ENCODE results near the gene PSD2.

PSD2 gene

DNA sequence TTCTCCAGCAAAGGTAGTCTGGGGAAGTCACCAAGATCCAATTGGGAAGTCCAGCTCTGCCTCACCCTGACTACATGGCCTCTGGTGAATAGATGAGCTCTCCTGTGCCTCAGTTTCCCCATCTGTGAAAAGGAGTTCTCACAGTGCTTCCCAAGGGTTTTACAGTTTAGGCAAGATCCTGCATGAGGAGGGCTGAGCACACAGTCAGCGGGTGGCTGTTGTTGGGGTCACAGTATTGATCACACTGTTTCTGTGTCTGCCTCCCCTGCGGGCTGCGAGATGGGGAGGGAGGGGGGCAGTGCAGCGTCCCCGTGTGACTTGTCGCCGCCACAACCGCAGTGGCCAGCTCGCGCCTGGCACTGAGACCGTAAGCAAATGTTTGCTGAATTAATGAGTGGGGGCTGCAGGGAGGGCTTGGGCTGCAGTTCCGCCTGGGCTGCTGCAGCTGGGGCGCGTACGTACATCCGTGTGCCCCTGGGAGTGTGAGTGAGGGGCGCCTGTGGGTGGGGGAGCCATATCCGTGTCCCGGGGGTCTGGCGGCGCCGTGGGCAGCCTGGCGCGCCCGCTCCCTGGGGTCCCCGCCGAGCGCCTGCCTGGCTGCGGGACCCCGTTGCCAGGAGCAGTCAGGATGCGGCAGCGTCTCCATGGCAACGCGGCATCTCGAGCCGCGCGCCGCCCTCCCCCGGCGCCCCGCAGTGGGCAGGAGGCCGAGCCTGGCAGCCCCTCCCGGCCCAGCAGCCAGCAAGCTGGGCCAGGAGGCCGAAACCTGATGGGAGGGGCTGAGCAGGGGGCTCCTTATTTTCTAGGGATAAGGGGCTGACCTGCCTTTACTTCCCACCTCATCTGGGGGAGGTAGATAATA is 31.4 kb upstream of the PSD2 start:
- no peak for DNase-seq

GRCh38 chr5:139764886-139765408 is 30.7 kb upstream of the PSD2 start:
- no peak for DNase-seq

- DNase-seq: no peak
These were observed 30.0 kb upstream of the PSD2 start for GRCh38 chr5:139765409-139766217.

GRCh38 chr5:139767960-139768359 is 27.6 kb upstream of the PSD2 start:
- no peak for DNase-seq

- DNase-seq: no peak
These were observed 26.7 kb upstream of the PSD2 start for GRCh38 chr5:139768807-139769465.

- DNase-seq: no peak
These were observed 26.1 kb upstream of the PSD2 start for GRCh38 chr5:139769477-139769876.

GRCh38 chr5:139770722-139771121 is 24.9 kb upstream of the PSD2 start:
- DNase-seq: no peak

DNA sequence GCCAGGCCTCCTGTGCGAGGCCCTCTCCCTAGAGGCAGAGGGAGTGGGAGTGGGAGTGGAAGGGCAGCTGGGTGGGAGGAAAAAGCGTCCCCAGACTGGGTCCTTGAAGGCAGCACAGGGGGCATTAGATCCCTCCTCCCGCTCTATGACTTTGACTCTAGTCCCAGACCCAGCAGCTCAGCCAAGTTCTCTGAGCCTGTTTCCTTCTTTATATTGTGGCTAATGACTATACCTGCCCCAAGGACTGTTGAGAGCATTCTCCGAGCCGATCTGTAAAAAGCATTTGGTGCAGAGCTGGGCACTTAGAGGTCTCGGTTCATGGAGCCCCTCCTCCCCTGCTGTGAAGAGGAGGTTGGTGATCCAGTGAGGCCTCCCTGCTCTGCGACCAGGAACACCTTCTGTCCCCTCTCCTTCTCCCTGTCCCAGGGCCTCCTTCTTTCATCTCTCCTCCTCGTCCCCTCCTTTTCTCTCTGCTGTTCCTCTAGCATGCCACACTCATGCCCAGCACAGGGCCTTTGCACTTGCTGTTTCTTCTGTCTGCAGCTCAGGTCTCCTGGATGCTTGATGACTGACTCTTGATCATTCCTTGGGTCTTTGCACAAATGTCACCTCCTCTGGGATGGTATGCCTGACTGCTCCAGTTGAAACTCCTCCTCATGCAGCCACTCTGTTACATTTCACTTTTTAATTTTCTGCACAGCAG is 23.4 kb upstream of the PSD2 start:
- no peak for DNase-seq

DNA sequence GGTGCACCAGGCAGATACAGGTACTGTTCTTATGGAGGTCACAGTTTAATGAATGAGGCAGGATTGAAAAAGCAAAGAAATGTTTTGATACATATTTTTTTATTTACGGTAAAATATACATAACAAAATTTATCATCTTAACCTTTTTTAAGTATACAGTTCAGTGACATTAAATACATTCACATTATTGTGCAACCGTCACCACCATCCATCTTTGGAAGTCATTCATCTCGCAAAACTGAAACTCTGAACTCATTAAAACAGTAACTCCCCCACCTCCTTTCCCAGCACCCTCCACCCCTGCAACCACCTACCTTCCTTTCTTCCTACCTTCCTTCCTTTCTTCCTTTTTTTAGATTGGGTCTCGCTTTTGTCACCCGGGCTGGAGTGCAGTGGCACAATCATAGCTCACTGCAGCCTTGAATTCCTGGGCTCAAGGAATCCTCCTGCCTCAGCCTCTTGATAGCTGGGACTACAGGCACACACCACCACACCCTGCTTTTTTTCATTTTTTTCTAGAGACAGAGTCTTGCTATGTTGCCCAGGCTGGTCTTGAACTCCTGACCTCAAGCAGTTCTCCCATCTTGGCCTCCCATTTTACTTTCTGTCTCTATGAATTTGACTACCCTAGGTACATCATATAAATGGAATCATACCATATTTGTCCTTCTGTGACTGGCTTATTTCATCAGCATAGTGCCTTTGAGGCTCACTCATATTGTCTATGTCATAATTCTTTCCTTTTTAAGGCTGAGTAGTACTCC is 22.5 kb upstream of the PSD2 start:
- no peak for DNase-seq

- DNase-seq: no peak
These were observed 20.5 kb upstream of the PSD2 start for GRCh38 chr5:139774980-139775661.

DNA sequence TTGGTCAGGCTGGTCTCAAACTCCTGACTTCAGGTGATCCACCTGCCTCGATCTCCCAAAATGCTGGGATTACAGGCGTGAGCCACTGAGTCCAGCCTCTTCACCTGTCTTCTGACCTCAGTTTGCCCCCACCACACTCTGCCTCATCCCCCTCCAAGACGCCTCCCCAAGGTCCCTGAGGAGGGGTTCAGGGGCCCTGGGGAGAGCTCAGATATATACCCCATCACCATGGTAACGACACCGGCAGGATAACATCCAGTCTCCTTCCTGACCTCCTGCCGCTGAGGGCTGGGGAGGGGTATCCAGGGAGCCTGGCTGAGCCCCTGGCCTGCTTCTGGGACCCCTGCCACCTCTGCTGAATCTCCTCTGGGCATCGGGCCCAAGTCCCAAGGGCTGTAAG is 19.7 kb upstream of the PSD2 start:
- no peak for DNase-seq

- DNase-seq: no peak
These were observed 18.7 kb upstream of the PSD2 start for GRCh38 chr5:139776861-139777260.

DNA sequence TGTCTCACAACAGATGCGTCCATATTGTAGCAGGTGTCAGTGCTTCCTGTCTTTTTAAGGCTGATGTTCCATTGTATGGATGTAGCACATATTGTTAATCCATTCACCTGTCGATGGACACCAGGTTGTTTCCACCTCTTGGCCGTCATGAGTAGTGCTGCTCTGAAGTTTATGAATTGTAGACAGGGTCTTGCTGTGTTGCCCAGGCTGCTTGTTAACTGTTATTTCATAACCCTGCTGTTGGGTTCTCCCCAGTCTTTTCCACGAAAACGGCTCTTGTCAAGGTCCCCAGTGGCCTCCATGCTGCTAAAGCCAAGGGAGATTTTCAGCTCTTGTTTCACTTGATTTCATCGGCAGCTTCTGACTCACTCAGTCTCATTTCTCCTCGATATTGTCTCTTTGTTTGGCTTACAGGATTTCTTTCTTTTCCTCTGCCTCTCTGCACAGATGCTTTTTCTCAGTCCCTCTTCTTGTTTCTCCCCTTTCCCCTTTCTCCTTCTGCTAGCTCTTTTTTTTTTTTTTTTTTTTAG is 12.1 kb upstream of the PSD2 start:
- DNase-seq: no peak

DNA sequence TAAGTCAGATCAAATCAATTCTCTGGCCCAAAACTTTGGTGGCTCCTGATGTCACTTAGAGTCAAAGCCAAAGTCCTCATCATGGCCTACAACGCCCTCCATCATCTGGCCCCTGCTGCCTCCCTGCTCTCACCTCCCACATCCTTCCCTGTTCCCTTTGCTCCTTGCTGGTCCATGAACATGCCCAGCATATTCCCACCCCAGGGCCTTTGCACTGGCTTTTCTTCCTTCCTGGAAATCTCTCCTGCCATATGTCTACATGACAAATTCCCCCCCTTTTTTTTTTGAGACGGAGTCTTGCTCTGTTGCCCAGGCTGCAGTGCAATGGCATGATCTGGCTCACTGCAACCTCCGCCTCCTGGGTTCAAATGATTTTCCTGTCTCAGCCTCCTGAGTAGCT is 11.1 kb upstream of the PSD2 start:
- DNase-seq: no peak

- DNase-seq: no peak
These were observed 8.4 kb upstream of the PSD2 start for GRCh38 chr5:139787257-139787567.

DNA sequence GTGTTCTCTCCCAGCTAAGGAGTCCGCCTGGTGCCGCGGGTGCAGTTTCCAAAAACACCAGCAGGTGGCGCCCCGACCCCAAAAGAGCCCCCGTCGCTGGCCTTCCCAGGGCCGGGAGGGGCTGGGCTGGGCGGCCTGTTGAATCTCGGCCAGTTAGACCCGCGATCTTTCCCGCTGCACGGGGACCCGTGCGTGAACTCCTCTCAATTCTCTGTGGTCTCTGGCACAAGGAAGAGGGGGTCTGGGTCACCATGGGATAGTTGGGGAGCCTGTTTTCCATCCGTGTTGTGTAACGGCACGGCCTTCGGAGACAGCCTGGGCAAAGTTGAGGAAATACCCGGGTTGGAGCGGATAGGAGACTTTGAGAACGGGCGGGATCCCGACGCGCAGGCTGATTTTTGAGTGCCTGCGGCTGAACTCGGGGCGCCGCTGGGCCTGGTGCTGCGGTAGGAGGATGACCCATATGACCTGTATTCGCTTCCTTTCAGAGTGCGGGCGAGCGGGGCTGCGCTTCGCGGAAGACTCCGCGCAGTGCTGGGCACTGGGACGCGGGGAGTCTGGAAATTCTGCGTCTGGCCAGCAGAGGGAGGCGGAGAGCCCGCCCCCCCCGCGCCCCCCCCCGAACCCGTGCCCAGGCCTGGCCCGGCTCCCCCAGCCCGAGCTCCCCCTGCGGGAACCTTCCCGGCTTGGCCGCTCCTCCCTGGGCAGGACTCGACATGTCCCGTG is 7.9 kb upstream of the PSD2 start:
- no peak for DNase-seq

GRCh38 chr5:139788294-139788910 is 7.2 kb upstream of the PSD2 start:
- no peak for DNase-seq

DNA sequence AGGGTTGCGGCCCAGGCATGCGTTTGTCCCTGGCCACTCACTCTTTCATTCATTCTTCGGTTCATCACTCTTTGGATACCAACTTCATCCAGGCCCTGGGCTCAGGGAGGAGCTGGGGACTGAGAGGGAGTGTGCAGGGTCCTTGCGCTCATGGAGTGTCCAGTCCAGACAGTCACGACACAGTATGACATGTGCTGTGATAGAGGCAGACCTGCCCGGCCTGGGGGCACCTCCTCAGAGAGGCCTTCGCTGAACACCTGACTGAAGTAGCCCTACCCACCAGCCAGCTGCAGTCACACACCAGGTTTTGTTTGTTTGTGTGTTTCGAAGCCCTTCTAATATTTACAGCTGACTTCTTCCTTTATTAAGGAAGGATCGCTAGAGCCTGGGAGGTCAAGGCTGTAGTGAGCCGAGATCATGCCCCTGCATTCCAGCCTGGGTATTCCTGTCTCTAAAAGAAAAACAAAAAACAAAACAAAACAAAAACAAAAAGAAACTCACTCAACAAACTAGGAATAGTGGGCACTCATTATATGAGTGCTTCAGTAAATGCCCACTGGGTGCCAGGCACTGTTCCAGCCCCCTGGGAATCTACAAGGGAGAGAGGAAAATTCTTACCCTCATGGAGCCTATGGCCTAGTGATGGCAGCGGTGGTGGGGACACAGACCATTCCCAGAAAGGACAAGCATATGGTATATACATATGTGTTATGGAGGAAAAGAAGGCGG is 6.3 kb upstream of the PSD2 start:
- no peak for DNase-seq

GRCh38 chr5:139789845-139790189 is 5.8 kb upstream of the PSD2 start:
- DNase-seq: no peak

DNA sequence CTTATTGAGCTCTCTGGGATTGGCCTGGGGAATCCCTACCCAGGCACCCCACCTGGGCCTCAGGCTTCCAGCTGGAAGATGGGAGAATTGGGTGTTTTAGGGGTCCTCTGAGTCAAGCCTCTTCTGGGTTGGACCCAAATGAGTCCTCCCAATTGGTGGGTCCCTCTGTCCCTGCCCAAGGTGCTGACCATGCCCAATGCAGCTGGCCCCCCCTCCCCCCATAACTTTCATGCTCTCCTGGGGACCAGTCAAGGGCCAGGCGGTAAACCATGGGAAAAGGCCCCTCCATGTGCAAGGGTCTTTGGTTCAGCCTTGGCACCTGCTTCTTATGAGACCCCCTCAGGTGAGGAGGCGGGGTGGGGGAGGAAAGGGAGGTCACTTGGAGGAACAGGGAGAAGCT is 3.4 kb upstream of the PSD2 start:
- DNase-seq: no peak
